Measurements from ENCODE around the gene CYREN. TPM values are rescaled to one million over a fixed set of nuclear protein-coding genes. Genes with fewer than 3 reads are reported as not detected.
"Not testable (repeated sequence)": the region's sequence is repeated elsewhere in the genome, so short reads cannot be mapped to it uniquely, and the experiment has no call there.

The CYREN gene
- total RNA-seq, 1 donor from 2014 or later, result 9.8 TPM

DNA sequence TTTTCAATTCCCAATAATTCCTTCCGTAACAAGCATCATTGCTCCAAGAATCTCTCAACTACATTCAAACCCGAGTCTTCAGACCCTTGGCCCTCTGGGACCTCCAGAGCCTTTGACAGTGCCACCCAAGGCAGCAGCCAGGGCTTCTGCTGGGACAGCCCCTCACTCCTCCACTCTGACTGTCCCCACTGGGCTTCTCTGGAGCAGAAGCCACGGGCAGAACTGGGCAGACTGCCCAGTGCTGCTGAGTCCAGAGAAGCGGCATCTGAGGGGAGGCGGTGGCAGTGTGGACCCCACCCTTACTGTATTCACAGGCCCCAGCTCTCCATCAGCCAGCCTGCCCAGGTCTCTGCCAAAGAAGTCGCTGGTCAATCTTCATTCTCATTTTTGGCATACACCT, 8.8 kb downstream of the CYREN start:
- no peak for FAIRE-seq
- DNase-seq (ENCODE audit: low spot score in 2 of 2), result no peak

DNA sequence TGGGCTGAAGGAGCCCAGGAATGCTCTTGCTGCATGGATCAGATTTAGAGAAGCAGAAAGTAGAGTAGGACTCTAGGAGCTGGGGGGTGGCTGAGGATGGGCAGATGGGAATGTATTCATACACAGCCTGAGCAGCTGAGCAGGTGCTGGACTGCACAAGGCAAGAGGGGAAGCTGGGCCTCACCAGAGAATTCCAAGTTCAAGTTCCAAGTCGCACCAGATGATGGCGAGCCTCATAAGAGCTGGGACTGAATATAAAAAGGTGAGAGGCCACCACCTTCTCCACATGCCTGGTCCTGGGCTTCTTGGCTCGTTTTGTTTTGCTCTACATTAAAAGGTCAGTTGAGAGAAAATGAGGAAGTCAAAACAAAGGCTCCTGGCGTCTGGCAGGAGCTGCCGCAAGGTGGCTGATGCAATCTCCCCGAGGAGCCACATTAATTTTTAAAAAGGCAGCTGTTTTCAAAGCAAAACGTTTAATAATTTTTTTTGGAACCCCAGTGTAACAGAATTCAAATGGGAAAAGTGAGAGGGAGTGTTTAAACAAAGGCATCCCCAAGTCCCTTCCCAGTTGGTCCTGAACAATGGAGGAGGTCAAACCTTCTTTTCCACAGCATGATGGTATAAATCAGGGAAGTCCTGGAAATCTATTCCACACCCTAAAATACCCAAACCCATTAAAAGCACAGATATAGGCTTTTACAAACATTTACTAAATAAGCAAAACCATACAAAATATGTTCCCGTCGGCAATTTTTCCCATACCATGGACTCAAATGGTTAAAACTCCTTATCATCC, 9.5 kb downstream of the CYREN start:
- DNase-seq (ENCODE audit: low spot score in 2 of 2), result no peak
- no peak for FAIRE-seq

DNA sequence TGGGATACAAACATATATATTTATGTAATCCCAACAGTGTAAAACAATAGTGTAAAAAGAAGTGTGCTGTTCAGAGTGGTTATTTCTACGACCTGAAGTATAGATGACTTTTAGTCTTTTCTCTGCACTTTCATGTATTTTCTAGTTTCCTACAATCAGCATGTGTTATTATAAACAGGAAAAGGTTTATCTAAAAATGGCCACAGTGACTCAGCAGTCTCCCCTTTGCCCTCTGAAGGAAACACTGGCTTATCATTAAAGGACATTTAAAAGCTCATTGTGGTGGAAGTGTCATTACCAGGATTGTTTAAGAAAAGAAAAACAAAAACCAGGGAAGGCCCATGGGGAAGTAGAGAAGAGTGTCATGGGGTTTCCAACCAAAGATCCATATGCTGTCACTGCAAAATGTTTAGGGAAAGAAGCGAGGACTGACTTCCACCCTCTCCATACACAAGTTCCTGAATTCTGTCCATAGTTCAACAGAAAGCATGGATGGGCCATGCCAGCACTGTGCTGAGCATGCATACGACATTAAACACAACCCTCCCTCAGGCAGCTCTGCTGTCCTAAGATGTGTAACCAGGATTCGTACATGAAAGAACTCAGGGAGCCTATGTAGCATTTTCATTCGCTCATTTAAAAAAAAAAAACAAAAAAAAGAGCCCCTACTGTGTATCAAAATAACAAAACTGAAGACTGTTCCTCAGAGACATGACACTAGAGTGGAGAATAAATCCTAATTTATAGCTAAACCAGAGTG, 10.2 kb downstream of the CYREN start:
- FAIRE-seq, result no peak
- no peak for DNase-seq (ENCODE audit: low spot score in 2 of 2)

DNA sequence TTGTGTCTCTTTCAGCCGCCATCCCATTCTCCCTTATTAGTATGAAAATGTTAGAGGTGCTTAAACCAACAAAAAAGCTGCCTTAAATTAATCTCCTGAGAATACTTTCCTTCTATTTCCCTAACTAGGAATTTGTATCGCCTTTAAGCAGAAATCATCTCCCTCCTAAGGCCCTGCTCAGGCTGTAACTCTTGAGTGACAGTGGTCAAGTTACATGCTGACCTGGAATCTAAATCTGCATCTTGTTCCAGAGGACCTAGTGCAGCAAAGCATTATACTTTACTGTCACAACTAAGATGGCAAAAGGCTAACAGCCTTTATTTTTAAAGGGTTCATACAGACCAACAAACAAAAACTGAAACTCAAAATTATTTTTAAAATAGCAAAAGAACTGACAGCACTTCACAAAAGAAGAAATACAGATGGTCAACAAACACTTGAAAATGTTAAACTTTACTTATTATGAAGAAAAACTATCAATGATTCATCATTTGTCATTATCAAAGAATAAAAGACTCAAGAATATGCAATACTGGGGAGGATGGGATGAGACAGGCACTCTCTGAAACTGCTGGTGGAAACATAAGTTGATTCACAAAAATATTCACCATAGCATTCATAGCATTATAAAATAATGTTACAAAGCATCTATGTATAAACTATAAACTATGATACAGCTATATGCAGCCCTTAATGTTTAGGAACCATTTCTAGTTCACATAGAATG, 11.0 kb downstream of the CYREN start:
- DNase-seq (ENCODE audit: low spot score in 2 of 2) (no peak), FAIRE-seq (no peak)

DNA sequence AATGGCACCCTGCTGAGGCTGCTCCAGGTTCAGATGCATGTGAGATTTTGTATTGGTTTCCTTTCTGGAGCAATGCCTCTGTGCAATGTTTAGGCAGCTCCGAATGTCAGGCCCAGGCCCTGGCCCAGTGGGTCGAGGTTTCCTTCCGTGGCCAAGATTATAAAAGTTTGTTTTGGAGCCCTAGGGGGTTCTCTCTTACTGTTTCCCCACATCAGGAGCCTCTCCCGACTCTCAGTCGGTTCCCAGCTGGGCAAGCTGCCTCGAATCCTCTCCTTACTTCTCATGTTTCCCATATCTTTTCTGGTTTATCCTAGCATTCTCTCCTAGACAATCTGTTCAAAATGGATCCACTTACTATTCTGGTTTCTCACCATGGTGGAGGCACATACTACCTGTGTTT, 11.6 kb downstream of the CYREN start:
- no peak for FAIRE-seq
- no peak for DNase-seq (ENCODE audit: low spot score in 2 of 2)

DNA sequence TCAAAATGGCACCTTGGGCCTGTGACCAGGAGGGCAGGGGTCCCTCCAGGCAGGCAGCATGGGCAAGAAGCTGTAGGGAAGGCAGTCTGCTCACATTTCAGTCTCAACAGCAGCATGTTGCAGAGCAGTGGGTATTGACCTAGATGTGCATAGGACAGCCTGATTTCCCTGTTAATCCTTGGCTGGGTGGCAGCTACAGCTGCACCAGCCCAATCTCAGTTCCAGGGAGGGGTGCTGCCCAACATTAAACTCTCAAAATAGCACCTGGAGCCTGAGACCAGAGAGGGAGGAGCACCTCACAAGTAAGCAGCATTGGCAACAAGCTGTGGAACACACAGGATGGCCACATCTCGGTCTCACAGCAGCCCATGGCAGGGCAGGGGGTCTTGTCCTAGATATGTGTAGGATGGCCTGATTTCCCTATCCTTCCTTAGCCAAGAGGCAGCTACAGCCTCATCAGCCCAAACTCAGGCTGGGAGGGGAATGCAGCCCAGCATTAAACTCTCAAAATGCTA, 12.3 kb downstream of the CYREN start:
- DNase-seq (ENCODE audit: low spot score in 2 of 2) (no peak), FAIRE-seq (no peak)

DNA sequence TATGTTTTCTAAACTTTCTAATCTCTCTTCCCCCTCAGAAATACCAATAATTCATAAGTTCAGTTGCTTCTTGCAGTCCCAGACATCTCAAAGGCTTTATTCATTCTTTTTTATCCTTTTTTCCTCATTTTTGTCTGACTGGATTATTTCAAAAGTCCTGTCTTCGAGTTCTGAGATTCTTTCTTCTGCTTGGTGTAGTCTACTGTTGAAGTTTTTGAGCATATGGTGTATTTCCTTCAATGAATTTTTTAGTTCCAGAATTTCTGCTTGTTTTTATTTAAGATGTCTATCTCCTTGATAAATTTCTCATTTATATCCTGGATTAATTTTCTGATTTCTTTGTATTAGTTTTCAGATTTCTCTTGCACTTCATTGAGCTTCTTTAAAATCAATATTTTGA, 14.2 kb downstream of the CYREN start:
- DNase-seq (ENCODE audit: low spot score in 2 of 2) (no peak), FAIRE-seq (no peak)

DNA sequence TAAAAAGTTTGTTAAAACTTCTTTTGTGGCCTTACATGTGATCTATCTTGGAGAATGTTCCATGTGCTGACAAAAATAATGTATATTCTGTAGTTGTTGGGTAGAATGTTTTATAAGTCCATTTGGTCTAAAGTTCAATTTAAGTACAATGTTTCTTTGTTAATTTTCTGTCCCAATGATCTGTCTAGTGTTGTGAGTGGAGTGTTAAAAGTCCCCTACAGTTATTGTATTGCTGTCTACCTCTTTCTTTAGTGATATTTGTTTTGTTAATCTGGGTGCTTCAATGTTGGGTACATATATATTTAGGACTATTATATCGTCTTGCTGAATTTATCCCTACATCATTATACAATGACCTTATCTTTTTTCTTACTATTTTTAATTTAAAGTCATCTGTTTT, 15.8 kb downstream of the CYREN start:
- DNase-seq (ENCODE audit: low spot score in 2 of 2) (no peak), FAIRE-seq (no peak)

DNA sequence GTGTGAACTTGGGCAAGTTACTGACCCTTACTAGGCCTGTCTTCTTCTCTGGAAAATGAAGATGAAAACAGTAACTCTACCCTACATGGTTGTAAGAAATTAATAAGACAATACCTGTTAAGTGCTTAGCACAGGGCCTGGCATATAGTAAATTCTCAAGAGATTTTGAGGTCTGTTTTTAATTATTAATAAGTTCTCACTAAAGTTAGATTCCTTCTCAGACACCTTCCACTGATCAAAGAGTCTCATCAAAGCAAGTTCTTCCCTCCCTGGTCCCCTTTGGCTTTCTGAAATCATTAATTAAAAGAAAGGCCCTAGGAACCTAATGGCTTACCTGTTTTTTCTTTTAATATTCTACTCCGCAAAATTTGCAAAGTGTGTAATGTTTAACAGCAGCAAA, 18.1 kb downstream of the CYREN start:
- DNase-seq (ENCODE audit: low spot score in 2 of 2) (no peak), FAIRE-seq (no peak)

DNA sequence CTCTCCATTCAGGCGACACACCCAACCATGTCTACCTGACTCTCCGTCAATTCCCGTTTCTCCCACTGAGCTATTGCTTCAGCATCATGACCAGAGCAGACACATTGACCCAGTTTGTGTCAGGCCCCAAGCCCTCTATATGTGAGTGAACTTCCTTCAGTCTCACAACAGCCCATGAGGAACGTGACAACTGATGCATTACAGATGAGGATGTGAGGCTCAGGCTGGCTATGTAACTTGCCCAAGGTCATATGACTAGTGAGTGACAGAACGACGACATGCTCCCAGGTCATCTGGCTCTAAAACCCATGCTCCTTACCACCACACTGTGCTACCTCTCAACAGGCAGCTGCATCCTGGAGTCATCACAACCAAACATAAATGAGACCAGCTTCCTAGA, 19.0 kb downstream of the CYREN start:
- no peak for DNase-seq (ENCODE audit: low spot score in 2 of 2)
- FAIRE-seq, result no peak

DNA sequence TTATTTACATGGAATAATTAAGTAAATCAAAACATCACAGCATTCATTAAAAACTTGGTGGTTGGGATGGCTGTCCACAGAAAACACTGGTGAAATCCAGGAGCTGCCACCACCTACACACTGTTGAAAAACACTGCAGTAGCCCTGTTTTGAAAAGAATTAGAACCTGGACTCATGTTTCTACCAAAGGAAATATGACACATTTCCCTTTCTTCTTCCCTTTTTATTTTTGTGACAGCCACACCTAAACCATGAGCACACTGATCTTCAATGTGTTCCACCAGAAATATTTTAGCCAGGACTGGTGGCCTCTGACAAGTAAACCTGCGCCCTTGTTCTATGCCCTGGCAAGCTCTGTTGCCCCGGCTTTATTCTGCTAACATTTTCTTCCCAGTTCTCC, 19.4 kb downstream of the CYREN start:
- DNase-seq (ENCODE audit: low spot score in 2 of 2) (no peak), FAIRE-seq (no peak)

DNA sequence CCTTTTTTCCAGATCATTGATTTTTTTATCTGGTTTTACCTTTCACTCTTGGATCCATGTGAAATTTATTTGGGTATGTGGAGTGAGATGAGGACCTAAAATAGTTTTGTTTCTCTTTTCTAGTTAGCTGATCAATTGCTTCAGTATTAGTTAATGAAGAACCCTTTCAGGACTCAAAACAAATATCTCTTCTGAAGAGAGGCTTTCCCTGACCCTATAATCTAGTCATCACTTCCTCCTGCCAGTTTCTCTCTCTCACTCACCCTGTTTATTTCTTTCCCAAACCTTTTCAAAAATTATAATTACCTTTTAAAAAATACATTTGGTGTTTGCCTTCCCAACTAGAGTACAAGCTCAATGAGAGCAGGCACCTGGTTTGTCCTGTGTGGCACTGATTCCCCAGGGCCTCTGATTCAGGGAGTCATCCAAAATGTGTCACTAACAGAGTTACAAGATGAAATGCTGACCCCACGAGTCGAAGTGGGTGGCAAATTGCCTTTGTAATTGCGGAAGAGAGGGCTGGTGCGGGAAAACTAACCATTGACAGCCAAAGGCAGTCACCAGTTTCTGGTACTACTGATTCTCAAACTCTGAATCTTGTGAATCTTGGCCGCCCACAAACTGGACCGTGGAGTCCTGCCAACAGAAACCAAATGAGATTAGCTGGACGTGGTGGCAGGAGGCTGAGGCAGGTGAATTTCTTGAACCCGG, 20.3 kb downstream of the CYREN start:
- FAIRE-seq, result no peak

DNA sequence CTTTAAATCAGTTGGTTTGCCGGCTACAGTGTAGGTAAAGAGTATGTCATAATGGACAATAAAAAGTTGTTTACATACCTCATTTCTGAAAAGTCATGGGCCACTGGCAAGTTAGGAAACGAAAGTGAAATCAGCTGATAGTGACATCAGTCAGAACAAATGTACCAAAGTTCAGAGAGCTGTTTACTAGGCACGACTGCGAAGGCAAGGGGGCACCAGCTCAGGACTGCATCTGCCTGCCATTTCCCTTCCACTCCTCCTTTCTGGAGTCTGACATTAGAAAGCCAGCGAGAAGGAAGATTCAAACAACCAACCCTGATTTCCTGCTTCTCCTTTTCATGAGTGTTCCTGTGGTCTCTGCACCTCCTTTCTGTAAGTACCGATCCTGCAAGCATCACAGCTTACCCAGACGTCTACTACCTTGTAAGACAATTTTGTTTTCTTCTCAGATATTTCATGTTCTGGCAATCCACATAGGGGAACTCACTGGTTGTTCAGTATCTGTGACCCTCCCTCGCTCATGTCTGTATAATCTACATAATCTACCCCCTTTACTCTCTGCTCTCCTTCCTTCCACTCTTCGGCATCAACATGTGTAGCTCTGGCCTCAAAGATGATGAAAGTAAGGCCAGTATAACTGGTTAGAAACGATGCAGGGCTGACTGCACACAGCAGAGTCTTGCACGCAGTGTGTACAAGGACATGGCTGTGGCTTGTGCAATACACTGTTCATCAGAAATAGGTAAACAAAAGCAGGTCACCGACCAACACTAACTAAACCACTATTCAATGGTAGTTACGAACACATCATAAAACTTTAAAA, 22.4 kb downstream of the CYREN start, which contains the start of gene TMEM140:
TMEM140 (plus strand) TSS at position 174 of the 823 bp plus-strand sequence. CDS start 16,370 bp downstream, outside the sequence.
- no peak for DNase-seq (ENCODE audit: low spot score in 2 of 2)
- no peak for FAIRE-seq

More for the DNA sequence above, 20.3 kb downstream of the CYREN start:
- DNase-seq (ENCODE audit: low spot score in 2 of 2), result no peak

DNA sequence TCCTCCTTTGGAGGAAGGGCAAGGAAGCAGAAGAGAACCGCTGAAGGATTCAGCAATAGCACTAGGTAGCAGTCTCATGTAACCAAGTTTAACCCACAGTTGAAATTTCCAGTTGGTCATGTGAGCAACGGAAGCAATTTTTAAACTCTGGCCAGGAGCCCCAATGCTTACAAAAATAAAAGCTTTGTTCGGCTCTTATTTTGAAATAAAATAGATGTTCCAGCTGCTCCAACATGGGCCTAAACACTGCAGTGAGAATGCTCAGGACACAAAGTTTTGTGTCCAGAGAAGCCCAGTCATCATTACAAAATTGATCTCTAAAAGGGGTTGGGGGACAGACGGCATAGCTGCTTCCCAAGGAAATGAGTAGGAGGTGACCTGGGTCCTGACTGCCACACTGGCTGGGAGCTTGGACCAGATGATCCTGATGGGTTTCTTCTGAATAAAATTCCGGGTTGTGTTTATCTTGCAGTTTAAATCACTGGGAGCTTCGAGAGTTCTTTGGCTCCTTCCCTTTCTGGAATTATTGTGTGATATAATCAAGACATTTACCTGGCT, 23.1 kb downstream of the CYREN start:
- DNase-seq (ENCODE audit: low spot score in 2 of 2), result no peak
- FAIRE-seq, result no peak

DNA sequence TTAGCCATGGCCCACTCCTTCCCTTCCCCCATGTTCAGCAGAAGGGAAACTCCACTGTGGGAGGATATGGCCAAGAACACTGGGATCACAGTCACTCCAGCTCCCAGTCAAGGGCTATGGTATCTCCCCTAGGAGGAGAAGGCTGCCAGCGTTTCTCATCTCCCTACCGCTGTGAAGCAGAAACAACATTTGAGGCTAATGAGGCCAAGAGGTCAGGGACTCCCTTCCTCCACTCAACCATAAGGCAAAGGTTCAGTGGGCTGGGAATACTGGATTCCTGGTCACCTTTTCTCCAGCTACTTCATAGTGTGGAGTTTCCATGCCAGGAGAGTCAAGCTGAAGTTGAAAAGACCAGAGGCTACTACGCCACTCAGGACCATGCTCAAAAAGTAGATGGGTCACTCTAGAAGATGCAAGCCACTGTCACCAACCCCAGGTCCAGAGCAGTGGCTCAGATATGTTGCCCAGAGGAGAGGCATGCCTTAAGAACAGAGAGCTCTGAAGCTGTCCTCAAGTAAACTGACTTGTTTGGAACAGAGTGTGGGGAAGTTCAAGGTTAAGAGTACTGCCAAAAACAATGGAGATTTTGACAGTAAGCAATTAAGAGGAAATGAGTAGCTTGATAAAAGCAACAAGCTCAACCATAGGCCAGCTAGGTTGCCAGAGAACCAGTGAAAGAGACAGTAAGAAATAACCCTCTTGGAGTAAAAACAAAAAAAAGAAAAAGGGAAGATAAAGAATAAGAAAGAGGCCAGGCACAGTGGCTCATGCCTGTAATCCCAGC, 26.4 kb downstream of the CYREN start:
- FAIRE-seq, result no peak
- DNase-seq (ENCODE audit: low spot score in 2 of 2), result no peak

DNA sequence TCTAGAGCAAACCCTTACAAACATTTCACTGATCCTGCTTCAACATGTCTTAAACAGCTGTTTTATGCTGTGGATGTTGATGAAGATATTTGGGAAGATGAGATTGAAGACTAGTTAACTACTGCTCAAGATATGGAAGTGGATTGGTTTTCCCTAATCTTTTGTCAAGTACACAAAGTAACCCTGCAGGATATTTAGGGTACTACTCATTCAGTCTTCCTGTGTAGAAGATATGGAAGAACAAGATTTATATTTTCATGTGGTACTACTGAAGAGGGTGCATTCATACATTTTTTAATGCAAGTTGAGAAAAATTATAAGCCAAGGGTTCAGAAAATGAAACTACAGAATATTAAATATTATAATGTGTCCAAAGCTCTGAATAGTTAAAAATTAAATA, 40.9 kb downstream of the CYREN start:
- DNase-seq (ENCODE audit: low spot score in 2 of 2), result no peak
- FAIRE-seq, result no peak

DNA sequence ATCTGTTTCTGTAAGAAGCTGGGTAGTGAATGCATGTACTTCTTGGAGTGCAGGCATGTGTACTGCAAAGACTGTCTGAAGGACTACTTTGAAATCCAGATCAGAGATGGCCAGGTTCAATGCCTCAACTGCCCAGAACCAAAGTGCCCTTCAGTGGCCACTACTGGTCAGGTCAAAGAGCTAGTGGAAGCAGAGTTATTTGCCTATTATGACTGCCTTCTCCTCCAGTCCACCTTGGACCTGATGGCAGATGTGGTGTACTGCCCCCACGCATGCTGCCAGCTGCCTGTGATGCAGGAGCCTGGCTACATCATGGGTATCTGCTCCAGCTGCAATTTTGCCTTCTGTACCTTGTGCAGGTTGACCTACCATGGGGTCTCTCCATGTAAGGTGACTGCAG, 41.6 kb downstream of the CYREN start:
- FAIRE-seq (no peak), DNase-seq (ENCODE audit: low spot score in 2 of 2) (no peak)

DNA sequence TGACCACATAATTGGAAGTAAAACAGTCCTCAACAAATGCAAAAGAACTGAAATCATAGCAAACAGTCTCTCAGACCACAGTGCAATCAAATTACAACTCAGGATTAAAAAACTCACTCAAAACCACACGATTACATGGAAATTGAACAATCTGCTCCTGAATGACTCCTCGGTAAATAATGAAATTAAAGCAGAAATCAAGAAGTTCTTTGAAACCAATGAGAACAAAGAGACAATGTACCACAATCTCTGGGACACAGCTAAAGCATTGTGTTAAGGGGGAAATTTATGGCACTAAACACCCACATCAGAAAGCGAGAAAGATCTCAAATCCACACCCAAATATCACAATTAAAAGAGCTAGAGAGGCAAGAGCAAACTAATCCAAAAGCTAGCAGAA, 45.9 kb downstream of the CYREN start:
- FAIRE-seq; DNase-seq (ENCODE audit: low spot score in 2 of 2): not testable (repeated sequence)
